Choroid plexus epithelial cell (primary cell): ENCODE results near the gene THSD4.
"Not testable (repeated sequence)": the region's sequence is repeated elsewhere in the genome, so short reads cannot be mapped to it uniquely, and the experiment has no call there.

ENCODE experiments used
- DNase-seq: peaks from one replicate; pipeline ENCODE4 v3.0.0-alpha.2; 2010; ENCODE audit warnings: low read depth
- H3K4me3 ChIP-seq: 2 replicates; pipeline ENCODE4 v1.5.1; 2011; ENCODE audit warnings: low read depth, mild to moderate bottlenecking, control low read depth, low read length, moderate library complexity
- TF ChIP-seq, protein P1 (sequence below): conservative IDR thresholded peaks from 2 replicates; pipeline ENCODE4 v1.5.1; 2011; ENCODE audit warnings: low read depth, mild to moderate bottlenecking, control low read depth, inconsistent platforms, low read length, moderate library complexity

Gene THSD4

GRCh38 chr15:71435552-71435951 is 320.3 kb downstream of the THSD4 start:
- TF ChIP-seq, protein P1, sequence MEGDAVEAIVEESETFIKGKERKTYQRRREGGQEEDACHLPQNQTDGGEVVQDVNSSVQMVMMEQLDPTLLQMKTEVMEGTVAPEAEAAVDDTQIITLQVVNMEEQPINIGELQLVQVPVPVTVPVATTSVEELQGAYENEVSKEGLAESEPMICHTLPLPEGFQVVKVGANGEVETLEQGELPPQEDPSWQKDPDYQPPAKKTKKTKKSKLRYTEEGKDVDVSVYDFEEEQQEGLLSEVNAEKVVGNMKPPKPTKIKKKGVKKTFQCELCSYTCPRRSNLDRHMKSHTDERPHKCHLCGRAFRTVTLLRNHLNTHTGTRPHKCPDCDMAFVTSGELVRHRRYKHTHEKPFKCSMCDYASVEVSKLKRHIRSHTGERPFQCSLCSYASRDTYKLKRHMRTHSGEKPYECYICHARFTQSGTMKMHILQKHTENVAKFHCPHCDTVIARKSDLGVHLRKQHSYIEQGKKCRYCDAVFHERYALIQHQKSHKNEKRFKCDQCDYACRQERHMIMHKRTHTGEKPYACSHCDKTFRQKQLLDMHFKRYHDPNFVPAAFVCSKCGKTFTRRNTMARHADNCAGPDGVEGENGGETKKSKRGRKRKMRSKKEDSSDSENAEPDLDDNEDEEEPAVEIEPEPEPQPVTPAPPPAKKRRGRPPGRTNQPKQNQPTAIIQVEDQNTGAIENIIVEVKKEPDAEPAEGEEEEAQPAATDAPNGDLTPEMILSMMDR: no peak
- H3K4me3 ChIP-seq: no peak overlapping the region
- DNase-seq: no peak

GRCh38 chr15:71436854-71437253 is 321.6 kb downstream of the THSD4 start:
- H3K4me3 ChIP-seq: no peak overlapping the region
- DNase-seq: no peak
- TF ChIP-seq, protein P1: no peak

DNA sequence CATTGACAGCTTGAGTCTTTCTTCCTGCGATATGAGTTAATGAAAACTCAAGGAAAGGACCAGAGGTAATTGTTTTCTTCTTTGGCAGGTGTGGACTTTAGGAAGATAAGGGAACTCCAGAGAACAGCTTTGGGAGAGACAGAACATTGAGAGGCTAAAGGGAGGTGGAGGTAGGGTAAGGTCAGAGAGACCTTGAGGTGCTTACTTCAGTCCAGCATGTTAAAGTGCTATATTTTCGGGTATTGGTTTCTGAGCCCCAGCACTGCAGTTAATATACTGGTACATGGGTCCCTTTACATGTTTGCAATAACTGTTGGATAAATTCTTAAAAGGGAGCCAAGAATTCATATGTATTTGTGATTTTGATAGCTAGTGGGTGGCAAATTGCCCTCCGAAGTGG is 322.1 kb downstream of the THSD4 start:
- TF ChIP-seq, protein P1: no peak
- DNase-seq: no peak
- H3K4me3 ChIP-seq: no peak overlapping the region

GRCh38 chr15:71437919-71438318 is 322.6 kb downstream of the THSD4 start:
- TF ChIP-seq, protein P1: no peak
- DNase-seq: no peak
- H3K4me3 ChIP-seq: no peak overlapping the region

GRCh38 chr15:71439478-71439877 is 324.2 kb downstream of the THSD4 start:
- not testable (repeated sequence) for H3K4me3 ChIP-seq, DNase-seq

- TF ChIP-seq, protein P1: peak; percentile 50
- DNase-seq: peak; percentile 87
Observed at GRCh38 chr15:71440489-71441110, 325.3 kb downstream of the THSD4 start.

GRCh38 chr15:71443538-71443937 is 328.3 kb downstream of the THSD4 start:
- peak; percentile 68 for DNase-seq
- H3K4me3 ChIP-seq: no peak overlapping the region
- TF ChIP-seq, protein P1: peak; percentile 92

More at GRCh38 chr15:71440489-71441110, 325.3 kb downstream of the THSD4 start:
- H3K4me3 ChIP-seq: no peak overlapping the region
